ENCODE data around the gene LRP1.

DNA sequence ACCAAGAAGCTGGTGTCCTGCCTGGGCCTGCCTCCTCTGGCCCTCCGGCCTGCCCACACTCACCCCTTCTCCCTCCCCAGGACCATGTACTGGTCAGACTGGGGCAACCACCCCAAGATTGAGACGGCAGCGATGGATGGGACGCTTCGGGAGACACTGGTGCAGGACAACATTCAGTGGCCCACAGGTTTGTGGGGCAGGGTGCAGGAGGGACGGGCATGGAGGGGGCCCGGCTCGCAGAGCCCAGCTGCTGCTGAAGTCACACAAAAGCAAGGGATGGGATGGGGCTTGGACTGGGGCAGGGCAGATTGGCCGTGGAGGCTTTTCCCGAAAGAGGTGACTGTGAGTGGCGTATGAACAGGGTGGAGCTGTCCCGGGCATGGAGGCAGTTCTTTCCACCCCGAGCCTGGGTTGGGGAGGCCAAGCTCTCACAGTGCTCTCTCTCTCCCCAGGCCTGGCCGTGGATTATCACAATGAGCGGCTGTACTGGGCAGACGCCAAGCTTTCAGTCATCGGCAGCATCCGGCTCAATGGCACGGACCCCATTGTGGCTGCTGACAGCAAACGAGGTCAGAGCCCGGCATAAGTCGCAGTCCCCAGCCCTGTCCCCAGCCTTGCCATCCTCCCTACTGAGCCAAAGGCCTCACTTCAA, 80.5 kb downstream of the LRP1 start:
- TF ChIP-seq, protein P1, sequence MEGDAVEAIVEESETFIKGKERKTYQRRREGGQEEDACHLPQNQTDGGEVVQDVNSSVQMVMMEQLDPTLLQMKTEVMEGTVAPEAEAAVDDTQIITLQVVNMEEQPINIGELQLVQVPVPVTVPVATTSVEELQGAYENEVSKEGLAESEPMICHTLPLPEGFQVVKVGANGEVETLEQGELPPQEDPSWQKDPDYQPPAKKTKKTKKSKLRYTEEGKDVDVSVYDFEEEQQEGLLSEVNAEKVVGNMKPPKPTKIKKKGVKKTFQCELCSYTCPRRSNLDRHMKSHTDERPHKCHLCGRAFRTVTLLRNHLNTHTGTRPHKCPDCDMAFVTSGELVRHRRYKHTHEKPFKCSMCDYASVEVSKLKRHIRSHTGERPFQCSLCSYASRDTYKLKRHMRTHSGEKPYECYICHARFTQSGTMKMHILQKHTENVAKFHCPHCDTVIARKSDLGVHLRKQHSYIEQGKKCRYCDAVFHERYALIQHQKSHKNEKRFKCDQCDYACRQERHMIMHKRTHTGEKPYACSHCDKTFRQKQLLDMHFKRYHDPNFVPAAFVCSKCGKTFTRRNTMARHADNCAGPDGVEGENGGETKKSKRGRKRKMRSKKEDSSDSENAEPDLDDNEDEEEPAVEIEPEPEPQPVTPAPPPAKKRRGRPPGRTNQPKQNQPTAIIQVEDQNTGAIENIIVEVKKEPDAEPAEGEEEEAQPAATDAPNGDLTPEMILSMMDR (IDR thresholded peaks at IDR 0.05) = no peak
- TF ChIP-seq POLR2A (IDR thresholded peaks at IDR 0.05) = no peak

All from Peyer's patch (tissue), 4 donors.